Karpas-422 (cell line): ENCODE results near the gene PLXNA2. TPM values are rescaled to one million over a fixed set of nuclear protein-coding genes. Genes with fewer than 3 reads are reported as not detected.

ENCODE experiments used
- DNase-seq: peaks from one replicate; pipeline ENCODE4 v3.0.0-alpha.2; 2015
- H2AFZ ChIP-seq: fragments of 200-600 bp; sonication (generic); 2 replicates; pipeline ENCODE4 v1.6.1; 2014; ENCODE audit warnings: antibody characterized with exemption, low read length, mixed read lengths
- H3K27ac ChIP-seq: fragments of 200-600 bp; sonication (generic); 2 replicates; pipeline ENCODE4 v1.5.1; 2014; ENCODE audit warnings: mild to moderate bottlenecking, low read length, moderate library complexity
- H3K27me3 ChIP-seq: fragments of 200-600 bp; sonication (generic); 2 replicates; pipeline ENCODE4 v1.6.1; 2014; ENCODE audit warnings: low read length, mixed read lengths
- H3K36me3 ChIP-seq: fragments of 200-600 bp; sonication (generic); 2 replicates; pipeline ENCODE4 v1.6.1; 2014; ENCODE audit warnings: low read length, mixed read lengths; ENCODE audit not compliant: insufficient read depth
- H3K4me1 ChIP-seq: fragments of 200-600 bp; sonication (generic); 2 replicates; pipeline ENCODE4 v1.6.1; 2014; ENCODE audit warnings: mild to moderate bottlenecking, low read length, mixed read lengths
- H3K4me2 ChIP-seq: fragments of 200-600 bp; sonication (generic); 2 replicates; pipeline ENCODE4 v1.6.1; 2014; ENCODE audit warnings: low read length, low read depth, mild to moderate bottlenecking; ENCODE audit not compliant: poor library complexity, severe bottlenecking
- H3K4me3 ChIP-seq: fragments of 200-600 bp; sonication (generic); 2 replicates; pipeline ENCODE4 v1.5.1; 2014; ENCODE audit warnings: mild to moderate bottlenecking, antibody characterized with exemption, low read length, mixed read lengths
- H3K79me2 ChIP-seq: fragments of 200-600 bp; sonication (generic); 2 replicates; pipeline ENCODE4 v1.6.1; 2014; ENCODE audit warnings: mild to moderate bottlenecking, low read length, mixed read lengths
- H3K9ac ChIP-seq: fragments of 200-600 bp; sonication (generic); 2 replicates; pipeline ENCODE4 v1.6.0; 2014; ENCODE audit warnings: low read length
- H3K9me2 ChIP-seq: fragments of 200-600 bp; sonication (generic), shearing (Covaris generic); replicated peaks from 2 replicates; pipeline ENCODE4 v1.6.0; 2014; ENCODE audit warnings: mild to moderate bottlenecking, low read length, moderate library complexity; ENCODE audit not compliant: insufficient read depth
- H3K9me3 ChIP-seq: fragments of 300-700, 200-600 bp; sonication (generic); 2 replicates; pipeline ENCODE4 v1.6.1; 2014; ENCODE audit warnings: low read length, mixed read lengths
- H4K20me1 ChIP-seq: fragments of 200-600 bp; sonication (generic); 2 replicates; pipeline ENCODE4 v1.6.1; 2014; ENCODE audit warnings: mild to moderate bottlenecking, antibody characterized with exemption, low read length, low read depth; ENCODE audit not compliant: insufficient read depth
- total RNA-seq: library from RNA; depleted of rRNA; stranded (reverse); fragments of >200 nt; shearing (Covaris generic); gene quantifications from 2 replicates; pipeline ENCODE4 v1.2.3, GENCODE V29; 2014; ENCODE audit warnings: low replicate concordance

Gene PLXNA2
- total RNA-seq, 1 experiment from 2014 or later = not detected

DNA sequence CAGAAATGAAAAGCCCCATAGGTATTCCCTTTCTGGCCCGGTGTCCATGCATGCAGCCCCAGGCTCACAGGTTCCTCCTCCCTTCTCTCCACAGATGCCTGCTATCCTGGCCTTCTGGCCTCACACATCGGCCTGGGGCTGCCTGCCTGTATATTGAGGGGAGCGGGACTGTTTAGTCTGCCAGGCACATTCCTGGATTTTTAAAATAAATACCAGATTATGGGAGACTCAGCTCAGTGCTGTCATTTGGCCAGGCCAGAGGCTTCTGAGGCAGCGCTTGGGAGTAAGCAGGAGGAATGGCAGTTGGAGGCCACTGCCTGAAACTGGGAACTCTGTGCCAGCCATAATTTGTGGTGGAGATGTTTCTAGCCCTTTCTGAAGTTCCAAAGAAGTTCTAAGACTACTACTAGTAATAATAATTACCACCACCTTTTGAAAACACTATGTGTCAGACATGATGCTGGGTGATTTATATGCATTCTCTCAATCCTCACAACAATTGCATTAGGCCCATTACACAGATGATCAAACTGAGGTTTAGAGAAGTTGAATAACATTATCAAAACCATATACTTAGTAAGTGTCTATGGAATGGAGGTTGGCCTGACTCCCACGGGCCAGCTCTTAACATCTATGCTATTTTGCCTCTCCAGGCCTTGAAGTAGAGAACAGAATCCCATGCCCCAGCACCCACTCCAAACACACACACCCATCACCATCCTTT is 107.6 kb downstream of the PLXNA2 start:
- H3K27ac ChIP-seq = no peak overlapping the region
- no peaks in the 10 kb centered on the region for H3K27me3 ChIP-seq
- no peaks in the 10 kb centered on the region for H3K79me2 ChIP-seq
- H3K4me1 ChIP-seq = no peaks in the 10 kb centered on the region
- no peak overlapping the region for H3K9ac ChIP-seq
- H3K4me3 ChIP-seq = no peak overlapping the region
- H3K9me3 ChIP-seq = no peaks in the 10 kb centered on the region
- no peaks in the 10 kb centered on the region for H3K9me2 ChIP-seq
- H2AFZ ChIP-seq = no peak overlapping the region
- no peaks in the 10 kb centered on the region for H4K20me1 ChIP-seq
- no peak for DNase-seq
- H3K36me3 ChIP-seq = no peaks in the 10 kb centered on the region
- H3K4me2 ChIP-seq = no peak overlapping the region

DNA sequence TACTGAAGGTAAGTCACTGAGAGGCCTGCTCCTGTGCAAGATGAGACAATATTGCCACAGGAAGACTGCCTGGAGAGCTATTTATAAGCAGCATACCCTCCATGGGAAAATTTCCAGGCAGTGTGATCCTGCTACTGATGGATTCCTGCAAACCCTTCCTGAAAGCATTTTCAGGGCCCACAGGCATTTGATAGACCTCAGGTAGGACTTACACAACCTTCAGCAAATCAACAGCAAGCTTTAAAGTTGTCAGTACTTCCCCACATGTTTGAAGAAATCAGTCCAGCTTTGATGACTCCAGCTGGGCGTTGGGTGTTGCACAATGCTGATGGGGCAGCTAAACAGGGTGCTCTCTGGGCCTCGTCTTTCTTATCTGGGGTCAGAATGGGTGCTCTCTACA is 108.8 kb downstream of the PLXNA2 start:
- no peak overlapping the region for H3K4me3 ChIP-seq
- no peaks in the 10 kb centered on the region for H3K4me1 ChIP-seq
- H3K36me3 ChIP-seq = no peaks in the 10 kb centered on the region
- H3K4me2 ChIP-seq = no peak overlapping the region
- no peaks in the 10 kb centered on the region for H3K9me2 ChIP-seq
- no peaks in the 10 kb centered on the region for H3K9me3 ChIP-seq
- H3K27ac ChIP-seq = no peak overlapping the region
- no peaks in the 10 kb centered on the region for H3K79me2 ChIP-seq
- H3K27me3 ChIP-seq = no peaks in the 10 kb centered on the region
- no peaks in the 10 kb centered on the region for H4K20me1 ChIP-seq
- no peak overlapping the region for H3K9ac ChIP-seq
- H2AFZ ChIP-seq = no peak overlapping the region
- DNase-seq = no peak

DNA sequence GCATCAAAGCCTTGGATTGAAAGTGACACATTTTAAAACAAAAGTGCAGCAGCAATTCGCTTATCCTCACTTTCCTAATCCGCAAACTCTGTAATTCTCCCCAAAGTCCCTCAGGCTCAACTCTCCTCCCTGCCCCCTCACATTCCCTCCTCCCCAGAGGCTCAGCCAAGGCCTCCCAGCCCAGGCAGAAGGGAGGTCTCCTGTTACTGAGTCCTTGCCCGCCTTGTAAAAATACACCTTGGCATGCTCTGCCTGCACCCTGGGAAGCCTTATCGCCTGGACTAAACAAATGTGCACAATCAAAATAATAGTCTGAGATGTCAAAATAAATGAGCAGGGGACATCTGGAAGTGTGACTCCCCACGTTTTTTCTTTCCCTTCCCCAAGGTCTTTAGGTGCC is 109.7 kb downstream of the PLXNA2 start:
- DNase-seq = no peak
- no peak overlapping the region for H3K9ac ChIP-seq
- H3K36me3 ChIP-seq = no peaks in the 10 kb centered on the region
- no peaks in the 10 kb centered on the region for H3K79me2 ChIP-seq
- no peak overlapping the region for H3K27ac ChIP-seq
- no peaks in the 10 kb centered on the region for H4K20me1 ChIP-seq
- H3K4me3 ChIP-seq = no peak overlapping the region
- no peaks in the 10 kb centered on the region for H3K4me1 ChIP-seq
- no peak overlapping the region for H2AFZ ChIP-seq
- H3K4me2 ChIP-seq = no peak overlapping the region
- no peaks in the 10 kb centered on the region for H3K9me2 ChIP-seq
- H3K9me3 ChIP-seq = no peaks in the 10 kb centered on the region
- no peaks in the 10 kb centered on the region for H3K27me3 ChIP-seq

DNA sequence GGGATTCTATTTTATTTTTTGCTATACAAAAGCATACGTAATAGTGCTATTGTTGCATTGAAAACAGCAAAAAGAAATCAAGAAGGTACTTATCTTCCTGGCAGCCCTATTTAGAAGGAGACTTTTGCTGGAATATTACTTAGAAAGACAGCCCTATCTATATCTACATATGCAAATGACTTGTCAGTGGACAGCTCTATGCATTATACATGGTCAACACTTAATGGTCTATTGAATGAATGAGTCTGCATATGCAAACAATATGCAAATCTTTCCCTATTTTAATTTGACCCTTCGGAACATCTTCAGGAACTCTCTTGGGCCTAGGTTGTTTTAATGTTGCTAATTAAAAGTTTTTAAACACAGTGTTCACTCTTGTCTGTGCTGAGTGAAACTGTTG is 110.8 kb downstream of the PLXNA2 start:
- Histone ChIP-seq H3K27ac (no peak overlapping the region), H3K79me2 (no peaks in the 10 kb centered on the region), H3K9me3 (no peaks in the 10 kb centered on the region), H2AFZ (no peak overlapping the region), H3K4me3 (no peak overlapping the region), H3K9ac (no peak overlapping the region), H3K36me3 (no peaks in the 10 kb centered on the region), H4K20me1 (no peaks in the 10 kb centered on the region), H3K4me1 (no peaks in the 10 kb centered on the region), H3K27me3 (no peaks in the 10 kb centered on the region), H3K4me2 (no peak overlapping the region), H3K9me2 (no peaks in the 10 kb centered on the region)
- DNase-seq = no peak

DNA sequence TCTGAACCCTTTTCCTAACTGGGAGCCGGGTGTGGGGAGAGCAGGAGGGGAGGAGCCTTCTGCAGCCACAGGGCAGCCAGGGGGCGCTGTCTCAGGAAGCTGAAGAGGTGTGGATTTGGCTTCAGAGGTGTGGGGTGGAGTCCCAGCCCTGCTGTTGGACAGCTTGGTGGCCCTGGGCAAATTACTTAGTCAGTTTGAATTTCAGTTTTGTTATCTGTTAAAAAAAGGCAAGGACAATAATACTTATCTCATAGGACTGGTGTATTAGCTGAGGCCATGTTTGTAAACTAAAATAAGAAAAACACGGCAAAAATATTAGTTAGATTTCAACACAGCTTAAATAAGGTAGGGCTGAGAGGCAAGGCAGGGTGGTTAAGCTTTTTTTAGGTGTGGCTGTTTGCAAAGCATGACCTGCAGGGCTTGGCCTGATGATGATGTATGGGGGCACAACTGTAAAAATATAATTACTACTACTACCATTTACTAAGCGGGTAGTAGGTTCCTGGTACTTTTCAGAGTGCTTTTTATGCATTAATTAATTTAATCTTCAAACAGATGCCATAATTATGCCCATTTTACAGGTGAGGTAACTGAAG is 111.8 kb downstream of the PLXNA2 start:
- no peak overlapping the region for H2AFZ ChIP-seq

DNA sequence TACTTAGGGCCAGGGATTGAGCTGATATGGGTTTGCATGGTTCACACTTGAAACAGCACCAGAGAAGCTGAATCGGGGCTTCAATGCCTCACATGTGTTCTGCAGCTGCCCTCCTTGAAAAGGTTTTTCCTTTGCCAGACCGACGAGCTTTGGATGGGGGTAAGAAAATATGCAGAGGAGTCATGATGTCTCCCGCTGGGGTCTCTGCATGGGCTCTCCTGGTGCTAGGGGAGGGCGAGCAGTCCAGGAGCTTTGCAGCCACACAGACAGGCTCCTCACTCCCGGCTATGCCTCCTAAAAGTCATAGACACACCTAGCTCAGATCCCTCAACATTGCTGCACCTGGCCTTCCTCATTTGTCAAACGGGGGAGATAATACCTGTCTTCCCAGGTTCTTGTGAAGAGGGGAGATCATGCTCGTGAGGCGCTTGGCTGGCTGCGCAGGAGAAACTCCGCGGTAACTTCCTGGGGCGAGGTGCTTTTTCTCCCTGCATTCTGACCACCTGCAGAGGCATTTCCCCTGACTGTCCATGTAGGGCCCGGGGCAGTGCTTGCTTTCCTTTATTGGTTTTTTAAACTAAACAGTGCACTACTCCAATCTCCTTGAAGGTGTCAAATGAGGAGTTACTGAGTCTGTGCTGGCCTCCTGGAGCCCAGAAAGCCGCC is 112.4 kb downstream of the PLXNA2 start:
- H3K79me2 ChIP-seq = no peaks in the 10 kb centered on the region
- no peak for DNase-seq
- no peaks in the 10 kb centered on the region for H3K9me2 ChIP-seq
- H2AFZ ChIP-seq = no peak overlapping the region
- no peaks in the 10 kb centered on the region for H3K9me3 ChIP-seq
- no peaks in the 10 kb centered on the region for H3K4me1 ChIP-seq
- H3K27me3 ChIP-seq = no peaks in the 10 kb centered on the region
- H3K4me2 ChIP-seq = no peak overlapping the region
- H3K36me3 ChIP-seq = no peaks in the 10 kb centered on the region
- no peaks in the 10 kb centered on the region for H4K20me1 ChIP-seq
- no peak overlapping the region for H3K4me3 ChIP-seq
- H3K27ac ChIP-seq = no peak overlapping the region
- no peak overlapping the region for H3K9ac ChIP-seq

More for the DNA sequence above, 111.8 kb downstream of the PLXNA2 start:
- Histone ChIP-seq H3K4me1 (no peaks in the 10 kb centered on the region), H4K20me1 (no peaks in the 10 kb centered on the region), H3K79me2 (no peaks in the 10 kb centered on the region), H3K4me2 (no peak overlapping the region), H3K9me3 (no peaks in the 10 kb centered on the region), H3K4me3 (no peak overlapping the region), H3K9me2 (no peaks in the 10 kb centered on the region), H3K27ac (no peak overlapping the region), H3K9ac (no peak overlapping the region), H3K27me3 (no peaks in the 10 kb centered on the region), H3K36me3 (no peaks in the 10 kb centered on the region)
- DNase-seq = peak; percentile 82

DNA sequence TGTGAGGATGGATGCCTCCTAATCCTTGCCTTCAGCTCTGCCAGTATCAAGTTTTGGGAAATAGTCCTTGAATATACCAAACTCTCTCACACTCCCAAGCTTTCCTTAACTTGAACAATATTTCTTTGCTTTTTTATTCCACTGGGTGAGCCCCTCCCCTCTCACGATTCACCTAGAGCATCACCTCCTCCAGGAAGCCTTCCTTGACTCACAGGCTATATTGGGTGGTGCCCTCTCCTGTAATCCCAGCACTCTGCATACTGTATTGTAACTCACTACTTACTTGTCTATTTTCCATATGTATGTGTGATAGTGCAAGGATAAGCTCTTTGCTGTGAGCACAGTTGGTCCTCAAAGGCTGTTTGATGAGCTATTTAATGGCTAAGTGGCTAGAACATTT is 114.7 kb downstream of the PLXNA2 start:
- Histone ChIP-seq H2AFZ (no peak overlapping the region), H3K36me3 (no peaks in the 10 kb centered on the region), H3K79me2 (no peaks in the 10 kb centered on the region), H3K4me1 (no peaks in the 10 kb centered on the region), H4K20me1 (no peaks in the 10 kb centered on the region), H3K9ac (no peak overlapping the region), H3K27me3 (no peaks in the 10 kb centered on the region), H3K9me3 (no peaks in the 10 kb centered on the region), H3K4me2 (no peak overlapping the region), H3K4me3 (no peak overlapping the region), H3K27ac (no peak overlapping the region), H3K9me2 (no peaks in the 10 kb centered on the region)
- no peak for DNase-seq

DNA sequence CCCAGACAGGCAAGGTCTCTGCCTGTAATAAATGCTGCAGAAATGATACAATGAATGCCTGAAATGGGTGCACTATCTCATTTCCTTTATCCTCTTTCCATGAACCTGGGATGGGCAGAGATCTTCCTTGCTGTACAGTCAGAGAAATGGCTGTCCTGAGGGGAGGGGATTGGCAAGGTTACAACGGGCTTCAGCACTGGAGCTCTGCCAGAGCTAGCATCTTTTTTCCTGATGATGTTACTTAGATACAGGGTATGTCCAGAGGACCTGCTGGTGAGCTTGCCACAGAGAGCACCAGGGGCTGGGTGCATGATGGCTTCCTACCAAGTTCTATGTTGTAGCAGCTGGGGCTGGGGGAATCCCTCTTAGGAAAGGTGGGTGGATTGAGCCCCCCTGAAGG is 115.1 kb downstream of the PLXNA2 start:
- H3K27me3 ChIP-seq = no peaks in the 10 kb centered on the region
- no peaks in the 10 kb centered on the region for H3K79me2 ChIP-seq
- H4K20me1 ChIP-seq = no peaks in the 10 kb centered on the region
- no peak overlapping the region for H3K4me3 ChIP-seq
- no peaks in the 10 kb centered on the region for H3K4me1 ChIP-seq
- no peaks in the 10 kb centered on the region for H3K9me3 ChIP-seq
- H3K36me3 ChIP-seq = no peaks in the 10 kb centered on the region
- no peak overlapping the region for H3K27ac ChIP-seq
- no peak overlapping the region for H3K9ac ChIP-seq
- H3K4me2 ChIP-seq = no peak overlapping the region
- DNase-seq = no peak
- H3K9me2 ChIP-seq = no peaks in the 10 kb centered on the region
- no peak overlapping the region for H2AFZ ChIP-seq
